Urothelium cell line (cell line): Measurements from ENCODE around the gene BPIFB1.

Experiments used
- DNase-seq: peaks from one replicate; pipeline ENCODE4 v3.0.0; 2011; ENCODE audit warnings: low spot score, mixed read lengths
- FAIRE-seq: peaks from 2 replicates; lab custom pipeline; 2011; peaks lifted over from hg19 to GRCh38; lab: Jason Lieb, UNC

BPIFB1 gene

DNA sequence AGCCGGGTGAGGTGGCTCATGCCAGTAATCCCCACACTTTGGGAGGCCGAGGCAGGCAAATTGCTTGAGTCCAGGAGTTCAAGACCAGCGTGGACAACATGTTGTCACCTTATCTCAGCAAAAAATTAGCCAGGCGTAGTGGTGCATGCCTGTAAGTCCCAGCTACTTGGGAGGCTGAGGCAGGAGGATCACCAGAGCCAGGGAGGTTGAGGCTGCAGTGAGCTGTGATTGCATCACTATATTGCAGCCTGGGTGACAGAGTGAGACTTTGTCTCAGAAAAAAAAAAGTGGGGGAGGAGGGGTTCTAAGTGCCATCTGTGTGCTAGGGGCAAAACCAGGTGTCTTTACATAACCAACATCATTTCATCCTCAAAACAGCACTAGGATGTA, 70.0 kb downstream of the BPIFB1 start:
- FAIRE-seq, result no peak
- DNase-seq, result no peak
